OCI-LY7 (cell line): ENCODE data around the gene GDE1. TPM values are rescaled to one million over a fixed set of nuclear protein-coding genes. Genes with fewer than 3 reads are reported as not detected.

Source experiments
- BruUV-seq: library from RNA; stranded (reverse); fragments of 400-500 nt; replicated peaks from 2 replicates; lab custom pipeline; 2021; lab: Mats Ljungman, UMichigan
- CTCF ChIA-PET: fragments of 300-600 bp; sonication (Branson Sonifier 250); formaldehyde crosslinking; loops from one replicate; lab custom pipeline; 2022; ENCODE audit warnings: antibody characterized with exemption; ENCODE audit not compliant: unreplicated experiment; lab: Charles Lee
- POLR2A ChIA-PET: fragments of 300-600 bp; sonication (Branson Sonifier 250); formaldehyde crosslinking; loops from one replicate; lab custom pipeline; 2022; ENCODE audit warnings: antibody characterized with exemption; lab: Charles Lee
- DNase-seq: peaks from one replicate; pipeline ENCODE4 v3.0.0-alpha.2; 2015; ENCODE audit warnings: low spot score
- H2AFZ ChIP-seq: fragments of 200-600 bp; sonication (generic), shearing (Covaris generic); 2 replicates; pipeline ENCODE4 v1.6.1; 2014; ENCODE audit warnings: mild to moderate bottlenecking, antibody characterized with exemption, low read length, moderate library complexity
- H3K27ac ChIP-seq: fragments of 200-600 bp; sonication (generic); 2 replicates; pipeline ENCODE4 v1.5.1; 2014; ENCODE audit warnings: mixed run types, low read depth, mild to moderate bottlenecking, moderate library complexity, low read length, inconsistent platforms; ENCODE audit not compliant: poor library complexity, severe bottlenecking
- H3K36me3 ChIP-seq: fragments of 200-600 bp; sonication (generic); 2 replicates; pipeline ENCODE4 v1.6.1; 2014; ENCODE audit warnings: mild to moderate bottlenecking, antibody characterized with exemption, low read length, moderate library complexity, mixed read lengths; ENCODE audit not compliant: insufficient read depth
- H3K4me1 ChIP-seq: fragments of 200-600 bp; sonication (generic); 2 replicates; pipeline ENCODE4 v1.5.1; 2014; ENCODE audit warnings: mild to moderate bottlenecking, low read length; ENCODE audit not compliant: insufficient read depth, poor library complexity, severe bottlenecking
- H3K4me2 ChIP-seq: fragments of 200-600 bp; sonication (generic); 2 replicates; pipeline ENCODE4 v1.6.1; 2014; ENCODE audit warnings: mild to moderate bottlenecking, low read length
- H3K4me3 ChIP-seq: fragments of 200-600 bp; sonication (generic); 2 replicates; pipeline ENCODE4 v1.5.1; 2014; ENCODE audit warnings: mild to moderate bottlenecking, low read depth, low read length; ENCODE audit not compliant: poor library complexity, severe bottlenecking
- H3K79me2 ChIP-seq: fragments of 200-600 bp; sonication (generic); 2 replicates; pipeline ENCODE4 v1.6.1; 2016; ENCODE audit warnings: low read depth, mild to moderate bottlenecking, low read length, moderate library complexity, mixed read lengths; ENCODE audit not compliant: insufficient read depth
- H3K9me2 ChIP-seq: fragments of 200-600 bp; sonication (generic); 2 replicates; pipeline ENCODE4 v1.6.1; 2016; ENCODE audit warnings: mild to moderate bottlenecking, low read length, mixed read lengths; ENCODE audit not compliant: insufficient read depth
- H3K9me3 ChIP-seq: fragments of 200-600 bp; sonication (generic); 2 replicates; pipeline ENCODE4 v1.6.1; 2014; ENCODE audit warnings: mild to moderate bottlenecking, mixed run types, low read length, mixed read lengths
- H4K20me1 ChIP-seq: fragments of 200-600 bp; sonication (generic); 2 replicates; pipeline ENCODE4 v1.6.1; 2014; ENCODE audit warnings: mild to moderate bottlenecking, antibody characterized with exemption, low read length, moderate library complexity, mixed read lengths; ENCODE audit not compliant: insufficient read depth
- CTCF ChIP-seq: fragments of 200-600 bp; sonication (generic); conservative IDR thresholded peaks from 2 replicates; pipeline ENCODE4 v1.5.1; 2014; ENCODE audit warnings: mild to moderate bottlenecking, antibody characterized with exemption, low read length, moderate library complexity, mixed read lengths
- EZH2phosphoT487 ChIP-seq: fragments of 200-600 bp; sonication (generic); IDR thresholded peaks from 2 replicates; pipeline ENCODE4 v1.6.1; 2018; ENCODE audit warnings: low read depth, borderline replicate concordance, mild to moderate bottlenecking, mixed run types, antibody characterized with exemption, low read length, moderate library complexity, mixed read lengths
- intact Hi-C: fragments of 100-400 bp; cut with micrococcal nuclease; formaldehyde crosslinking; loops from one replicate; pipeline ENCODE4 v1.10.0; 2022; ENCODE audit not compliant: unreplicated experiment
- total RNA-seq, 2 experiments: library from RNA; depleted of rRNA in 1 of 2; stranded (reverse); fragments of >200 nt in 1 of 2; shearing (Covaris generic) in 1 of 2; gene quantifications; 2 replicates each; pipeline ENCODE4 v1.2.3, GENCODE V29; 2014 to 2022

Gene GDE1
- total RNA-seq, 2 experiments from 2014 or later = 23.4 to 30.8 TPM

DNA sequence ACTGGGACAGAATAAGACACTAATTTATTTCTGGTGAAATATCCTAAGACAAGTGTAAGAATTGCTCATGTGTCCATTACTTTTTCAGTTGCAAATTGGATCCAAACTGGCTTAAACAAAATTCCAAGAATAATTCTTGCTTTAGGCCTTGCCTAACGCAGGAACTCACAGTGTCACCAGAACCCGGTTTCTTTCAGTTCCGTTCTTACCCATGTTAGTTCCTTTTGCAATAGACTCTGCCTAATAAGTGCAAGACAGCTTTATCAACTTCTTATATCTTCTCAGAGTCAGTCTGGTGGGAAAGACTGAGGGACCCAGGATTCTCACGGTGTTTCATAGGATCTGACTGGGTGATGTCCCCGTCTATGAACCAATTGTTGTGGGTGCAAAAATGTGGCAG, 24.7 kb downstream of the GDE1 start:
- CTCF ChIA-PET = no interaction called here
- intact Hi-C loops = no loop called here
- H3K9me2 ChIP-seq = no peaks in the 10 kb centered on the region
- POLR2A ChIA-PET = no interaction called here
- no peak overlapping the region for H2AFZ ChIP-seq
- H3K9me3 ChIP-seq = no peaks in the 10 kb centered on the region
- H4K20me1 ChIP-seq = no peaks in the 10 kb centered on the region
- no peaks in the 10 kb centered on the region for H3K79me2 ChIP-seq
- DNase-seq = no peak
- TF ChIP-seq EZH2phosphoT487 (no peak), CTCF (no peak)
- H3K4me1 ChIP-seq = peaks cover 13% of the 10 kb centered on the region
- no peak overlapping the region for H3K27ac ChIP-seq
- H3K36me3 ChIP-seq = peaks cover 23% of the 10 kb centered on the region
- no TSS peak for BruUV-seq
- no peak overlapping the region for H3K4me2 ChIP-seq
- H3K4me3 ChIP-seq = no peak overlapping the region

DNA sequence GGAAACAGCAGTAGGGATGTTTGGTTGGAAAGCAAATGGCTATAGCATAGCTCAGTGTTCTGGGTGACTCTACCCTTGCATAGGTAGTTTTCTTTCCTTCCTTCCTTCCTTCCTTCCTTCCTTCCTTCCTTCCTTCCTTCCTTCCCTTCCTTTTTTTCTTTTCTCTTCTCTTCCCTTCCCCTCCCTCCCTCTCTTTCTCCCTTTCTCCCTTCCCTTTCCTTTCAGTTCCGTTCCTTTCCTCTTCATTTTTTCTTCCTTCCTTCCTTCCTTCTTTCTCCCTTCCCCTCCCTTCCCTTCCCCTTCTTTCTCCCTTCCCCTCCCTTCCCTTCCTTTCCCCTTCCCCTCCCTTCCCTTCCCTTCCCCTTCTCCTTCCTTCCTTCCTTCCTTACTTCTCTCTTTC, 31.3 kb downstream of the GDE1 start:
- CTCF ChIA-PET = no interaction called here
- peaks cover 13% of the 10 kb centered on the region for H3K4me1 ChIP-seq
- no peak overlapping the region for H3K4me2 ChIP-seq
- no peak for DNase-seq
- no peaks in the 10 kb centered on the region for H3K9me2 ChIP-seq
- no peaks in the 10 kb centered on the region for H3K79me2 ChIP-seq
- no peak for TF ChIP-seq CTCF
- TF ChIP-seq EZH2phosphoT487 = no peak
- no TSS peak for BruUV-seq
- POLR2A ChIA-PET = no interaction called here
- intact Hi-C loops = no loop called here
- H2AFZ ChIP-seq = no peak overlapping the region
- H3K4me3 ChIP-seq = no peak overlapping the region
- H3K9me3 ChIP-seq = no peaks in the 10 kb centered on the region
- no peaks in the 10 kb centered on the region for H3K36me3 ChIP-seq
- H4K20me1 ChIP-seq = no peaks in the 10 kb centered on the region
- H3K27ac ChIP-seq = no peak overlapping the region

DNA sequence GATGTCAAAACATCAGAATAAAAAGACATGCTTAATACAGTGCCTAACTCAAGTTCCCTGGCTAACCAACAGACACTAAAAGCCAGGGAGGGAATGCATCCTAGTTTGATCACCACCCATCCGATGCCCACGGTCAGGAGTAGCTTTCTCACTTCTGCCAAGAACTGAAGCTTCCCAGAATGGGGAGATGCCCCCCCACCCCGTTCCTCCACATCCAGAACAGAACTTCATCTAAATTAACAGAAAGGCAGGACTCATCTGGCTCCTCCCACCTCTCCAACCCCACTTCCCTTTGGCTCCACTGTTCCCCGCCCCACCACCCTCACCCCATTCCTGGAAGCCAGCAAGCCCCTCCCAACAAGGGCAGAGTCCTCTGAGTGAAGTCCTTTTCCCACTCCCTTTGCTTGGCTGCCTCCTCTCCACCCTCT, 33.7 kb downstream of the GDE1 start:
- no peaks in the 10 kb centered on the region for H3K79me2 ChIP-seq
- ChIA-PET CTCF (no interaction called here), POLR2A (no interaction called here)
- H2AFZ ChIP-seq = no peak overlapping the region
- H3K36me3 ChIP-seq = no peaks in the 10 kb centered on the region
- TF ChIP-seq EZH2phosphoT487 = no peak
- TF ChIP-seq CTCF = no peak
- peaks cover 3% of the 10 kb centered on the region for H3K4me1 ChIP-seq
- H3K27ac ChIP-seq = no peak overlapping the region
- intact Hi-C loops = no loop called here
- no peak for DNase-seq
- H3K4me3 ChIP-seq = no peak overlapping the region
- no peak overlapping the region for H3K4me2 ChIP-seq
- BruUV-seq = no TSS peak
- no peaks in the 10 kb centered on the region for H4K20me1 ChIP-seq
- no peaks in the 10 kb centered on the region for H3K9me2 ChIP-seq
- no peaks in the 10 kb centered on the region for H3K9me3 ChIP-seq
